ENCODE data around the gene CERKL.

The CERKL gene

GRCh38 chr2:181575024-181575649, 81.8 kb downstream of the CERKL start:
- TF ChIP-seq REST (IDR thresholded peaks at IDR 0.05; ENCODE audit: insufficient read depth in 1 of 2, low read depth in 2 of 2, low read length in 2 of 2): no peak
- no peak for TF ChIP-seq FOXP2 (optimal IDR thresholded peaks at IDR 0.05; ENCODE audit: borderline replicate concordance, extremely low read depth, extremely low read length, insufficient read depth)
- no peak for TF ChIP-seq POLR2AphosphoS5 (IDR thresholded peaks at IDR 0.05; ENCODE audit: low read depth, low read length)
- no peak for TF ChIP-seq SIN3A (IDR thresholded peaks at IDR 0.05; ENCODE audit: borderline replicate concordance, insufficient read depth, low read length)
- TF ChIP-seq TAF1 (IDR thresholded peaks at IDR 0.05; ENCODE audit: borderline replicate concordance, insufficient read depth, low read length): no peak

GRCh38 chr2:181574321-181574720, 82.6 kb downstream of the CERKL start:
- TF ChIP-seq POLR2AphosphoS5 (IDR thresholded peaks at IDR 0.05; ENCODE audit: low read depth, low read length) (no peak), TAF1 (IDR thresholded peaks at IDR 0.05; ENCODE audit: borderline replicate concordance, insufficient read depth, low read length) (no peak), SIN3A (IDR thresholded peaks at IDR 0.05; ENCODE audit: borderline replicate concordance, insufficient read depth, low read length) (no peak), REST (IDR thresholded peaks at IDR 0.05; ENCODE audit: insufficient read depth in 1 of 2, low read depth in 2 of 2, low read length in 2 of 2) (no peak), FOXP2 (optimal IDR thresholded peaks at IDR 0.05; ENCODE audit: borderline replicate concordance, extremely low read depth, extremely low read length, insufficient read depth) (no peak)

DNA sequence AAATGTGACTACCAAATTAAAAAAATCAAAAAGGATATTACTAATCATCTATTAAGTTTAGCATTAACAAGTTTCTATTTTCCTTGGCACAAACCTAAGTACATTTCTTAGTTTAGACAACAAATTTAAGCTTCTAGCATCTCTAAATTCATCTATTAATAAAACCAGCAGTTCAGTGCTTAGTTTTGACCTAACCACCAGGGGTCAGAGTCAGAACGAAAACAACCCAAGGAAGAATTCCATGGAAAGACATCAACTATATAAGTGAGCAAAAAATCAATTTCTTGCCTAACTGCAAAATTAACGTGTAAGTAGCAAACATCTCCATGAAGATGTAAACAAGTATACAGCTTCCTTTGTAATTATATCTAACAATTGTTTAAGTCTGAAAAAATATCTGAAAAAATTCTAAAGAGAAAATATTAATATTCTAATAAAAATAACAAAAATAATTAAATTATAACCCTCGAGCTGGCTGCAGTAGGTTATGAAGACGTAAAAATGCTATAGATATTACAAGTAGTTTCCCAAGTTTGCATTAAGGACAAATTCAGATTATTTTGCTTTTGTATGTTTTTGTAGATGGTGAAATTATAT, 83.7 kb downstream of the CERKL start:
- TF ChIP-seq FOXP2 (optimal IDR thresholded peaks at IDR 0.05; ENCODE audit: borderline replicate concordance, extremely low read depth, extremely low read length, insufficient read depth) (no peak), POLR2AphosphoS5 (IDR thresholded peaks at IDR 0.05; ENCODE audit: low read depth, low read length) (no peak), SIN3A (IDR thresholded peaks at IDR 0.05; ENCODE audit: borderline replicate concordance, insufficient read depth, low read length) (no peak), REST (IDR thresholded peaks at IDR 0.05; ENCODE audit: insufficient read depth in 1 of 2, low read depth in 2 of 2, low read length in 2 of 2) (no peak), TAF1 (IDR thresholded peaks at IDR 0.05; ENCODE audit: borderline replicate concordance, insufficient read depth, low read length) (no peak)

GRCh38 chr2:181570833-181571661, 85.9 kb downstream of the CERKL start:
- TF ChIP-seq REST (IDR thresholded peaks at IDR 0.05; ENCODE audit: insufficient read depth in 1 of 2, low read depth in 2 of 2, low read length in 2 of 2) (no peak), POLR2AphosphoS5 (IDR thresholded peaks at IDR 0.05; ENCODE audit: low read depth, low read length) (no peak), FOXP2 (optimal IDR thresholded peaks at IDR 0.05; ENCODE audit: borderline replicate concordance, extremely low read depth, extremely low read length, insufficient read depth) (no peak), SIN3A (IDR thresholded peaks at IDR 0.05; ENCODE audit: borderline replicate concordance, insufficient read depth, low read length) (no peak), TAF1 (IDR thresholded peaks at IDR 0.05; ENCODE audit: borderline replicate concordance, insufficient read depth, low read length) (no peak)

Measured in PFSK-1 (cell line).